K562 (cell line): ENCODE results near the gene FOXB2.

Source experiments
- CREB1 ChIP-seq, 2 experiments: sonication (generic) in 1 of 2; formaldehyde crosslinking in 1 of 2; IDR thresholded peaks; 2 replicates each; pipeline versions ENCODE4 v1.6.1 to v1.8.0; 2012 to 2022; ENCODE audit warnings: inconsistent platforms in 1 of 2, mild to moderate bottlenecking in 1 of 2, missing genetic modification reagents in 1 of 2, moderate library complexity in 1 of 2
- EP300 ChIP-seq: IDR thresholded peaks from 2 replicates; pipeline ENCODE4 v1.6.1; 2012; ENCODE audit warnings: low read length, improper control_type of control experiment
- TF ChIP-seq, protein P1 (sequence below): conservative IDR thresholded peaks from 2 replicates; pipeline ENCODE4 v1.6.1; 2011; ENCODE audit warnings: low read depth, mild to moderate bottlenecking, low read length; ENCODE audit not compliant: control insufficient read depth

DNA sequence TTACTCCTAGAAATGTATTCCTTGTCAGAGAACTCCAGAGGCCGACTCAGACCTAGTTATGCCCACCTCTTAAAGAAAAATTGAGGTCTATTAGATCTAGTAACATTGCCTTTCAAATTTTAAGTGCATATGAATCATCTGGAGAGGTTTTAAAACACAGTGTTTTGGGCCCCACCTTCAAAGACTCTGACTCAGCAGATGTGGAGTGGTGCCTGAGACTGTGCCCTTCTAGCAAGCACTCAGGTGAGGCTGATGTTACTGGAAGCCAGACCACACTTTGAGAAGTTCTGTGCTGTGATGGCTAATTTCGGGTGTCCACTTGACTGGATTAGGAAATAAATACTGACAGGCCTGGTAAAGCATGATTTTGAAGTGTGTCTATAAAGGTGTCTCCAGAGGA lies 10.6 kb downstream of the FOXB2 start:
- no peak for TF ChIP-seq EP300
- TF ChIP-seq, protein P1, sequence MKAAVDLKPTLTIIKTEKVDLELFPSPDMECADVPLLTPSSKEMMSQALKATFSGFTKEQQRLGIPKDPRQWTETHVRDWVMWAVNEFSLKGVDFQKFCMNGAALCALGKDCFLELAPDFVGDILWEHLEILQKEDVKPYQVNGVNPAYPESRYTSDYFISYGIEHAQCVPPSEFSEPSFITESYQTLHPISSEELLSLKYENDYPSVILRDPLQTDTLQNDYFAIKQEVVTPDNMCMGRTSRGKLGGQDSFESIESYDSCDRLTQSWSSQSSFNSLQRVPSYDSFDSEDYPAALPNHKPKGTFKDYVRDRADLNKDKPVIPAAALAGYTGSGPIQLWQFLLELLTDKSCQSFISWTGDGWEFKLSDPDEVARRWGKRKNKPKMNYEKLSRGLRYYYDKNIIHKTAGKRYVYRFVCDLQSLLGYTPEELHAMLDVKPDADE = no peak
- no peak for TF ChIP-seq CREB1 (IDR thresholded peaks at IDR 0.05)
- no peak for TF ChIP-seq CREB1 (CRISPR knock-in tag; IDR thresholded peaks at IDR 0.05)
